ENCODE measurements around the gene GLT1D1.

Gene GLT1D1

GRCh38 chr12:128853600-128854197 is 421 bp downstream of the GLT1D1 start:
- POLR2A ChIA-PET: interaction anchor here (1.1 kb wide), 1 partner anchor 24 kb away, joined by 3 read pairs; no protein-coding TSS in a partner anchor

GRCh38 chr12:128856035-128856790 is 2.9 kb downstream of the GLT1D1 start:
- POLR2A ChIA-PET: no interaction called here
- no peak for TF ChIP-seq CTCF (IDR thresholded peaks at IDR 0.05; ENCODE audit: control extremely low read depth, extremely low read depth, low read depth, missing control alignments)
- CTCF ChIA-PET: interaction anchor here (1.1 to 1.5 kb wide), 5 partner anchors 28 to 34 kb away, joined by 3 to 5 read pairs (median 4); partner anchors contain the start of gene SLC15A4
- DNase-seq (ENCODE audit: extremely low spot score): no peak

More at GRCh38 chr12:128853600-128854197, 421 bp downstream of the GLT1D1 start:
- no peak for TF ChIP-seq CTCF (IDR thresholded peaks at IDR 0.05; ENCODE audit: control extremely low read depth, extremely low read depth, low read depth, missing control alignments)
- DNase-seq (ENCODE audit: extremely low spot score): no peak
- CTCF ChIA-PET: interaction anchor here (0.9 to 1.2 kb wide), 3 partner anchors 11 to 31 kb away, joined by 3 read pairs; no protein-coding TSS in a partner anchor

DNA sequence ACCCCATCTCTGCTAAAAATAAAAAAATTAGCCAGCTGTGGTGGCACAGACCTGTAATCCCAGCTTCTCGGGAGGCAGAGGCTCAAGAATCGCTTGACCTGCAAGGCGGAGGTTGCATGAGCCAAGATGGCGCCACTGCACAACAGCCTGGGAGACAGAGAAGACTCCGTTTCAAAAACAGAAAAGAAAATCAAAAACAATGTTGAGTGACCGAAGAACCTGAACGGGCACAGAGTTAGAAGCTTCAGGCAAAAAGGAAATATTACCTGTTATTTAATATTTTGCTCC is 3.5 kb downstream of the GLT1D1 start:
- no peak for DNase-seq (ENCODE audit: extremely low spot score)
- ChIA-PET CTCF (interaction anchor here (1.1 to 1.5 kb wide), 5 partner anchors 28 to 35 kb away, joined by 3 to 5 read pairs (median 4); partner anchors contain the start of gene SLC15A4), POLR2A (no interaction called here)
- TF ChIP-seq CTCF (IDR thresholded peaks at IDR 0.05; ENCODE audit: control extremely low read depth, extremely low read depth, low read depth, missing control alignments): no peak

- TF ChIP-seq CTCF (IDR thresholded peaks at IDR 0.05; ENCODE audit: control extremely low read depth, extremely low read depth, low read depth, missing control alignments): no peak
- no peak for DNase-seq (ENCODE audit: extremely low spot score)
- POLR2A ChIA-PET: no interaction called here
- CTCF ChIA-PET: interaction anchor here (1.1 to 1.5 kb wide), 4 partner anchors 28 to 35 kb away, joined by 3 to 5 read pairs (median 4); partner anchors contain the start of gene SLC15A4
These were observed 4.0 kb downstream of the GLT1D1 start for GRCh38 chr12:128857133-128857763.

- POLR2A ChIA-PET: no interaction called here
- CTCF ChIA-PET: no interaction called here
- no peak for TF ChIP-seq CTCF (IDR thresholded peaks at IDR 0.05; ENCODE audit: control extremely low read depth, extremely low read depth, low read depth, missing control alignments)
- DNase-seq (ENCODE audit: extremely low spot score): no peak
These were observed 6.0 kb downstream of the GLT1D1 start for GRCh38 chr12:128859311-128859710.

DNA sequence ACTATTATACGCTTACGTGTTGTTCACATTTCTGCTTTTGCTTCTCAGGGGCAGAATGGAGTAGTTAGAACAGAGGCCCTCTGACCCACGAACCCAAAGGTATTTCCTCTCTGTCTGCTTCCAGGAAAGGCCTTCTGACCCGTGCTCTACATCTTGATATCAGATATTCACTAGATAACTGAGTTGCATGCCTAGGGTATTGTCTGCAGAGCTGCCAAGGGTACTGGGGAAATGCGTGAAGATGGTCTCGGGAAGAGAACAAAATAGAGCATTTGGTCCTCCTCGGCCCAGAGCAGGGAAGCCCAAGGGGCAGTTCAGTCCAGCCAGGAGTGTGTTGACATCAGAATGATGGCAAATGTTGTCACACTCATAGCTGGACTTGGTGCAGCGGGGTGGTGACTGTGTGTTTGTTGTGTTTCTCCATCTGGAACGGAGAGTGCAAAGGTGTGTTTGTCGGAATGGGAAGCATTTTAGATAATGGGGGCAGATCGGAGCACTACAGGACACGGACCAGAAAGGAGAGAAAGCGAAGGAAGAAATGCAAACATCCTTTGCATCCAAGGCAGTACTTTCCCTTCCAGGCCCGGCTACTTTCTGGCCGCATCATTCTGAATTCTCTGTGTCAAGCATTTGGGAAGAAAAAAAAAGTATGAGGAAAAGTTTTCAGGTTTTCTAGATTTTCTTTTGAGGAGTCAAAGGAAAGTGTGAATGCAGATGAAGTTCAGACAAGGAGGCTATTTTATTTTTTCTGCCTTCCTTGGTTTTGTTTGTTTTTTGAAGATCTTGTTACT is 8.1 kb downstream of the GLT1D1 start:
- DNase-seq (ENCODE audit: extremely low spot score): no peak
- ChIA-PET CTCF (no interaction called here), POLR2A (interaction anchor here (0.6 kb wide), 1 partner anchor 14 kb away, joined by 4 read pairs; no protein-coding TSS in a partner anchor)
- TF ChIP-seq CTCF (IDR thresholded peaks at IDR 0.05; ENCODE audit: control extremely low read depth, extremely low read depth, low read depth, missing control alignments): no peak

Data from GM10248 (cell line).